ENCODE measurements around the gene ADIG.

The ADIG gene

DNA sequence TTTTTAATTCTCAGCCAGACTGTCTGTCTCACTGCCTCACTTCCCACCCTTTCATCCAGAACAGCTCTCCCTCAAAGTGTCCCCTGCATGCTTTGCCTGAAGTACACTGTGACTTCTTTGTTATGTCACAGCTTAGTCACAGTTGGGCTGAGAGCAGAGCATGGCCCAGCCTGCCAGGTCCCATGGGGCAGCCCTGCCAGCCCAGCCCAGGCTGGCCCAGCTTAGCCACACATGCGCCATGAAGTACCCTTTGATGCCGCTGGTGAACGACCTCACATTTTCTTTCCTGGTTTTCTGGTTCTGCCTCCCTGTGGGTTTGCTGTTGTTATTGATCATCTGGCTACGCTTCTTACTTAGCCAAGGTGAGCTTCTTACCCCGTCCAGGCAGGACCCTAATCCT is at the start of gene ADIG:
Gene ADIG, plus strand, starts transcription at position 185 of the 400 bp plus-strand sequence. Its CDS starts 54 bp downstream, at position 239.
- DNase-seq: no peak
- H3K9me3 Mint-ChIP-seq: no peaks in the 10 kb centered on the region
- peak within 1 kb of the TSS in 1 of 2 donors; percentile 77 for H3K27ac Mint-ChIP-seq
- no peaks in the 10 kb centered on the region for H3K4me1 Mint-ChIP-seq
- no peak for ATAC-seq
- no peaks in the 10 kb centered on the region for H3K27me3 Mint-ChIP-seq
- H3K4me3 Mint-ChIP-seq: no peak within 1 kb of the TSS

DNA sequence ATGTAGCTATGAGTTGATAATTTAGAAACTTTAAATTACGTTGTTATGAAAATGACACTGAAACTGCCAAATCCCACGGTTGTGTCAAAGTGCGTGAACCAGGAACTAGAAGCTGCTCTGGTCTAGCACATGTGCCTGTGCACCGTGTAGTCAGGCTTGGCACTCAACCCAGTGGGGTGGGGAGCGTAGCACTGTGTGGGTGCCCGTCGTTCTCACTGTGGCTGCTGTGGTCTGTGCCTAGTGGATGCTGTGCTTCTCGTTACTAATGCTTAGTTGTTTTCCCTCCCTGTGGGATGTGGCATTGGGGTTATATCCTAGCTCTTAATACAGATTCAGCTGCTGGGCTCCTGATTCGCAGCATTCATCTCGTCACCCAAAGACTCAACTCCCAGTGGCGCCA is 46.2 kb upstream of the ADIG start:
- H3K27me3 Mint-ChIP-seq: no peaks in the 10 kb centered on the region
- ATAC-seq: no peak
- H3K27ac Mint-ChIP-seq: peak overlapping the region in 1 of 2 donors; percentile 20
- no peaks in the 10 kb centered on the region for H3K9me3 Mint-ChIP-seq
- no peak for DNase-seq
- no peak overlapping the region for H3K4me3 Mint-ChIP-seq
- no peaks in the 10 kb centered on the region for H3K4me1 Mint-ChIP-seq

- H3K4me1 Mint-ChIP-seq: no peaks in the 10 kb centered on the region
- H3K4me3 Mint-ChIP-seq: no peak overlapping the region
- peak overlapping the region in 1 of 2 donors; percentile 44 for H3K27ac Mint-ChIP-seq
- no peak for DNase-seq
- no peaks in the 10 kb centered on the region for H3K9me3 Mint-ChIP-seq
- H3K27me3 Mint-ChIP-seq: no peaks in the 10 kb centered on the region
- ATAC-seq: no peak
These were observed 44.7 kb upstream of the ADIG start for GRCh38 chr20:38536310-38536709.

- no peaks in the 10 kb centered on the region for H3K27me3 Mint-ChIP-seq
- no peak for DNase-seq
- no peaks in the 10 kb centered on the region for H3K9me3 Mint-ChIP-seq
- no peak overlapping the region for H3K4me3 Mint-ChIP-seq
- H3K4me1 Mint-ChIP-seq: no peaks in the 10 kb centered on the region
- ATAC-seq: no peak
- H3K27ac Mint-ChIP-seq: no peak overlapping the region
These were observed 43.8 kb upstream of the ADIG start for GRCh38 chr20:38537176-38537575.

DNA sequence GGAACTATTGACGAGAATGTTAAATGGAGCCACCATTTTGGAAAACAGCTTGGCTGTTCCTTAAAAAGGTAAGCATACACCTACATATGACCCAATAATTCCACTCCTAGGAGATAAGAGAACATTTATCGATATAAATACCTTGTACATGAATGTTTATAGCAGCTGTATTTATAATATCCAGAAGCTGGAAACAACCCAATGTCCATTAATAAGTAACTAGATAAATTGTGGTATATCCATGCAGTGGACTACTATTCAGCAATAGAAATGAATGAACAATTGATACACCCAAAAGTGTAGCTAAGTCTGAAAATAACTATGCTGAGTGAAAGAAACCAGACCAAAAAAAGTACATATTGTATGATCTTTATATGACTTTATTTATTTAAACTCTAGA is 42.2 kb upstream of the ADIG start:
- Mint-ChIP-seq H3K4me3 (no peak overlapping the region), H3K27me3 (no peaks in the 10 kb centered on the region), H3K4me1 (no peaks in the 10 kb centered on the region), H3K27ac (no peak overlapping the region), H3K9me3 (no peaks in the 10 kb centered on the region)
- DNase-seq (no peak), ATAC-seq (no peak)

- no peaks in the 10 kb centered on the region for H3K9me3 Mint-ChIP-seq
- no peak for DNase-seq
- no peak for ATAC-seq
- H3K4me1 Mint-ChIP-seq: no peaks in the 10 kb centered on the region
- no peak overlapping the region for H3K27ac Mint-ChIP-seq
- no peaks in the 10 kb centered on the region for H3K27me3 Mint-ChIP-seq
- no peak overlapping the region for H3K4me3 Mint-ChIP-seq
These were observed 37.7 kb upstream of the ADIG start for GRCh38 chr20:38543014-38543906.

GRCh38 chr20:38545771-38546170 is 35.2 kb upstream of the ADIG start:
- H3K4me1 Mint-ChIP-seq: no peaks in the 10 kb centered on the region
- no peak for ATAC-seq
- no peak overlapping the region for H3K4me3 Mint-ChIP-seq
- no peak overlapping the region for H3K27ac Mint-ChIP-seq
- no peaks in the 10 kb centered on the region for H3K9me3 Mint-ChIP-seq
- no peak for DNase-seq
- no peaks in the 10 kb centered on the region for H3K27me3 Mint-ChIP-seq

DNA sequence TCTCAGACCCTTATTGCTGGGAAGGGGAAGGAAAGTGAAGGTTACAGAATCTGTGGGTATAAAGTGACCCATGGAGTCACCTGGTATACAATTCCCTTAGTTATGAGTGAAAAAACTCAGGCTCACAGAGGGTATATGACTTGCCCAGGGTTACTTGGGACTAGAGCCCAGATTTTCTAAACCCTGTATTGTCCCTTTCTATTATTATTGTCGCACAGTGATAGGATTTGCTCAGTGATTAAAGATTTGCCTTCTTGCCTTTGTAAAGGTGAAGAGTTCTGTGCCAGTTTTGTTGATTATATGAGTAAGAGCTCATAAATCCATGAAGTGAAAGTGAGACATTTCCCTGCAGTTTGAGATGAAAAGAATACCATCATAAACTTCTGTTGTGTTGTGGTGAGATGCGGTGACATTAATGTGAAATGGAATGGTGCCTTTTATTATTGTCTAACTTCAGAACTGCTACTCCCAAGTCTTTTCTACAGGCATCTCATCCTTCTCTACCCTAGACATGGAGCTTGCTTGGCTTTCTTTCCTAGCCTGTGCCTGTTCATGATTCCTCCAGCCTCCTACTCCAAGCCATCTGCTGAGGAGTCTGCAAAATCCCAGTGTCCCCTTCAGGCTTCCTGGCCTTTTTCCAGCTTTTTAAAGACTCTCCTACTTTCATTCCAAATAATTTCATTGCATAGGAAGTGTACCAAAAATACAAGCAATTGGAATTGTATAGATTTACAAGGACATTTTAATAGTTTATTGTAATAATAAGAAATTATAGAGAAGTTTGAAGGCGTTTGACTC is 33.5 kb upstream of the ADIG start:
- Mint-ChIP-seq H3K4me1 (no peaks in the 10 kb centered on the region), H3K4me3 (no peak overlapping the region), H3K27me3 (no peaks in the 10 kb centered on the region), H3K9me3 (no peaks in the 10 kb centered on the region), H3K27ac (peak overlapping the region in 1 of 2 donors; percentile 23)
- no peak for ATAC-seq
- DNase-seq: no peak

DNA sequence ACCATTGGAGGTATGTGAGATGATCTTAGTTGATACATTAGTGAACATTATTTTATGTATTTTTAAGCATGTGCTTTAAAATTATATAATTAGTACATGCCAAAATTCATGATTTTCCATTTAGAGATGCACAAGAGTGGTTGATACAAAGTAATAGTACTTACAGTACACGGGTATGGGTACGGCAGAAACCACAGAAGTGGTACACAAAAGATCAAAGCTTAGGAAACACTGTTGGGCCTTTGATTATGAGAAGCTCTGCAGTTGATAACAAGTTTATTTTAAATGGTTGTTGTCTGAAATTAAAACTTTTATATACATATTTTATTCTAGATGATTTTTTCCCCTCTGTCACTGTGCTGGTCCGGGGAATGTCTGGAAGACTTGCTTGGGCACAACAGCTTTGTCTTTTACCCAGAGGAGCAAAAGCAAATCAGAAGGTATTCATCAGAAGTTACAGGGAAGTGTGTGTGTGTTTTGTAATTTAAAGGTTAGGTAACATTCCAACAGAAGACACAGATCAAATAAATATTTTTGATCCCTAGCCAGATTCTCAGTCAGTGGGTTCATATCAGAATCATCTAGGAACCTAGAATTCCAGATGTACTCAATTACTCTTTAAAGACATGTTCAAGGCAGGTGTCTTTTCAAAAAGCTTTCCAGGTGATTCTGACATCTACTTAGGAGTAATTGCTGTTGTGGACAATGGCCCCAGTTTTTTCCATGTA is 32.5 kb upstream of the ADIG start:
- no peak for DNase-seq
- Mint-ChIP-seq H3K27ac (no peak overlapping the region), H3K27me3 (no peaks in the 10 kb centered on the region), H3K9me3 (no peaks in the 10 kb centered on the region), H3K4me3 (no peak overlapping the region), H3K4me1 (no peaks in the 10 kb centered on the region)
- no peak for ATAC-seq

GRCh38 chr20:38550274-38550673 is 30.7 kb upstream of the ADIG start:
- no peak overlapping the region for H3K4me3 Mint-ChIP-seq
- DNase-seq (no peak), ATAC-seq (no peak)
- no peaks in the 10 kb centered on the region for H3K27me3 Mint-ChIP-seq
- H3K9me3 Mint-ChIP-seq: no peaks in the 10 kb centered on the region
- no peak overlapping the region for H3K27ac Mint-ChIP-seq
- H3K4me1 Mint-ChIP-seq: no peaks in the 10 kb centered on the region

GRCh38 chr20:38551056-38551626 is 29.9 kb upstream of the ADIG start:
- H3K27me3 Mint-ChIP-seq: no peaks in the 10 kb centered on the region
- peak; percentile 50 for ATAC-seq
- H3K4me1 Mint-ChIP-seq: no peaks in the 10 kb centered on the region
- no peak overlapping the region for H3K27ac Mint-ChIP-seq
- DNase-seq: no peak
- no peak overlapping the region for H3K4me3 Mint-ChIP-seq
- no peaks in the 10 kb centered on the region for H3K9me3 Mint-ChIP-seq

DNA sequence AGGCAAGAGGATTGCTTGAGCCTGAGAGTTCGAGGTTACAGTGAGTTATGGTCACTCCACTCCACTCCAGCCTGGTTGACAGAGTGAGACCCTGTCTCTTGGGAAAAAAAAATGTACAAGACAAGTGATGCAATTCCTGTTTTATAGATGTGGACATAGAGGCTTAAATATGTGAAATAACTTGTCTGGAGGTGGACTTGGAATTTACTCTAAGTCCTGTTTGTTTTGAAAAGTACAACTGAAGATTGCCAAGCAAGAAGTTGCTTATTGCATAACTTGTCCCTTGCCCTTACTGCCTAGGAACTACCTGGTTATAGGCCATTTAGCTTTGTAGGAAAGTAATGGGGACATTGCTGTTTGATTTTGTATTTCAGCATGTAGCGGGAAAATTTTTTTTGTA is 26.0 kb upstream of the ADIG start:
- no peaks in the 10 kb centered on the region for H3K27me3 Mint-ChIP-seq
- no peak for ATAC-seq
- no peak overlapping the region for H3K4me3 Mint-ChIP-seq
- DNase-seq: no peak
- no peaks in the 10 kb centered on the region for H3K9me3 Mint-ChIP-seq
- H3K27ac Mint-ChIP-seq: no peak overlapping the region
- H3K4me1 Mint-ChIP-seq: no peaks in the 10 kb centered on the region

- DNase-seq (no peak), ATAC-seq (no peak)
- Mint-ChIP-seq H3K27ac (no peak overlapping the region), H3K4me1 (no peaks in the 10 kb centered on the region), H3K27me3 (no peaks in the 10 kb centered on the region), H3K4me3 (no peak overlapping the region), H3K9me3 (no peaks in the 10 kb centered on the region)
These were observed 25.6 kb upstream of the ADIG start for GRCh38 chr20:38555395-38555794.

DNA sequence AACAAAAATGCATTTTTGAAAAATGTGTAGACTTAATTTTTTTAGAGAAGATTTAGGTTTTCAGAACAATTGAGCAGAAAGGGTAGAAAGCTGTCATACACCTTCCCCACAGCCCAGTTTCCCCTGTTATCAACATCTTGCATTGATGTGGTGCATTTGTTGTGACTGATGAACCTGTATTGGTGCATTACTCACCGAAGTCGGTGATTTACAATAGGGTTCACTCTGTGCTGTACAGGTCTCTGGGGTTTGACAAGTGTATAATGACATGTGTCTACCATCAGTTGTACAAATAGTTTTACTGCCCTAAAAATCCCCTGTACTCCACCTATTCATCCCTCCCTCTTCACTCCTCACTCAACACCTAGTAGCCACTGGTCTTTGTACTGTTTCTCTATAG is 23.8 kb upstream of the ADIG start:
- ATAC-seq: no peak

DNA sequence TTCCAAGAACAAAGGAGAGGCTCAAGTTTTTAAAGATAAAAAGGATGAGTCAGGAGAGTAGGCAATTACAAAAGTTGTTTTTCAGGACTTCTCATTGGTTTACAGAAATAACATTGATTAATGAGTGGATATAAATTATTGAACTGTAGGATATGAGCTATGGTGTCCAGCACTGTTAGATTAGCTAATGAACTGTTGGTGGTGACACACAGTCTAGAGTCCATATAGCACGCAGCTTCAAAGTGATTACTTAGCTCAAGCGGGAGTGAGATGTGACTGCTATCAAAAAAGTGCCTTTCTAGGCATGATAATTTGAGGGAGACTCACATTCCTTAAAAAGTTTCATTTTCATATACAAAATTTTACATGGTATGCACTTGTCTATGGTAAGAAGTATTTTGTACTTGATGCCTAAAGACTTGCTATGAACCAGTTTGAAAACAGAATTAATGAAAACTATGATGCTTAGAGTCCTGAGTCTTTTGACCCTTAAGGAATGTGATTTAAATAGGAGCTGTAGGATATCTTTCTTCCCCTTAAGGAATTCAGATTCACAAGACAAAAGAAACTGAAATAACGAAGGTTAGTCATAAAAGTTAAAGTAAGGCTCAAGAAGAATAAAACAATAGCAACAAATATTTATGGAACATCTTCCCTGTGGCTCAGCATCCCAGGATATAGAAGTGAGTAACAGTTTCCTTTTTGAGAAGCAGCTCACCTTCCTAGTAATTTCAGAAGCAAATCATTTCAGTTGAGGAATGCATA is 22.2 kb upstream of the ADIG start:
- H3K27me3 Mint-ChIP-seq: no peaks in the 10 kb centered on the region
- DNase-seq (no peak), ATAC-seq (no peak)
- no peaks in the 10 kb centered on the region for H3K4me1 Mint-ChIP-seq
- no peaks in the 10 kb centered on the region for H3K9me3 Mint-ChIP-seq
- peak overlapping the region in 1 of 2 donors; percentile 35 for H3K27ac Mint-ChIP-seq
- H3K4me3 Mint-ChIP-seq: no peak overlapping the region

More for the DNA sequence above, 23.8 kb upstream of the ADIG start:
- Mint-ChIP-seq H3K27ac (peak overlapping the region in 1 of 2 donors; percentile 9), H3K4me3 (no peak overlapping the region), H3K9me3 (no peaks in the 10 kb centered on the region), H3K4me1 (no peaks in the 10 kb centered on the region), H3K27me3 (no peaks in the 10 kb centered on the region)
- no peak for DNase-seq
